ENCODE measurements around the gene NPSR1. TPM values are rescaled to one million over a fixed set of nuclear protein-coding genes. Genes with fewer than 3 reads are reported as not detected.

Gene NPSR1
- total and polyA plus RNA-seq, 8 donors = not detected

DNA sequence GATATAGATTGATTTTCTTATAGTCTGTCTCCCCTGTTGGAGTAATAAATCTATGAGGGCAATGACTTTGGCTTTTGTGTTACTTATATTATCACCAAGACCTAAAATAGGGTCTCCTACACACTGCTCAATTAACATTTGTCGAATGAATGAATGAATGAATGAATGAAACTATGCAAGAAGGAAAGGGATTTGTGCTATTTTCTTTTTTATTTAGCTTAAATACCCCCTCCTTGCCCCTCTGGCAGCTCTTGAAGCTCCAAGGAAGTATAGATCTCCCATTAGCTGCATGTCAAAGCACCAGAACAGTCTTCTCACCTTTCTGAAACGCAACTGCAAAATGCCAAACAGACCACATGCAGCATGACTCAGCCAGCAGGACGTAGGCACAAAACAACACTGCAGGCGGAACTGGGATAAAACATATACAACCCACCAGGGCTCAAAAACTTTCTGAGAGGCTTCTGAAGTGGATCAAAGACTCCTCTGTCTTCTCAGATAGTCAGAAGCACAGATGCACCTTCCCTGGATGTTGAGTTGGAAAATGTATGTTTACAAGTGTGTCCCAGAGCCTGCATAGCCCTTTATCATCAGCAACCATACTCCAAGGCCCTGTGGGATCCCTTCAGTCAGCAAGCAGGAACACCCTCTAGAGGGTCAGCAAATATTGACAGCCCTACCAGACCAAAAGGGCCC lies 187.8 kb downstream of the NPSR1 start:
- DNase-seq = no peak
- no peaks in the 10 kb centered on the region for H3K36me3 ChIP-seq
- 52 to 57% methylated on average over 4 of the region's 4 CpGs for WGBS, 2 donors
- H3K4me3 ChIP-seq = no peak overlapping the region
- ATAC-seq = no peak
- H3K27ac ChIP-seq = no peak overlapping the region
- TF ChIP-seq, protein P1, sequence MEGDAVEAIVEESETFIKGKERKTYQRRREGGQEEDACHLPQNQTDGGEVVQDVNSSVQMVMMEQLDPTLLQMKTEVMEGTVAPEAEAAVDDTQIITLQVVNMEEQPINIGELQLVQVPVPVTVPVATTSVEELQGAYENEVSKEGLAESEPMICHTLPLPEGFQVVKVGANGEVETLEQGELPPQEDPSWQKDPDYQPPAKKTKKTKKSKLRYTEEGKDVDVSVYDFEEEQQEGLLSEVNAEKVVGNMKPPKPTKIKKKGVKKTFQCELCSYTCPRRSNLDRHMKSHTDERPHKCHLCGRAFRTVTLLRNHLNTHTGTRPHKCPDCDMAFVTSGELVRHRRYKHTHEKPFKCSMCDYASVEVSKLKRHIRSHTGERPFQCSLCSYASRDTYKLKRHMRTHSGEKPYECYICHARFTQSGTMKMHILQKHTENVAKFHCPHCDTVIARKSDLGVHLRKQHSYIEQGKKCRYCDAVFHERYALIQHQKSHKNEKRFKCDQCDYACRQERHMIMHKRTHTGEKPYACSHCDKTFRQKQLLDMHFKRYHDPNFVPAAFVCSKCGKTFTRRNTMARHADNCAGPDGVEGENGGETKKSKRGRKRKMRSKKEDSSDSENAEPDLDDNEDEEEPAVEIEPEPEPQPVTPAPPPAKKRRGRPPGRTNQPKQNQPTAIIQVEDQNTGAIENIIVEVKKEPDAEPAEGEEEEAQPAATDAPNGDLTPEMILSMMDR (IDR thresholded peaks at IDR 0.05) = no peak
- H3K4me1 ChIP-seq = no peaks in the 10 kb centered on the region
- intact Hi-C loops (cut with DNase I) = loop anchor here in 1 of 3 donors (10.0 kb wide), 1 partner anchor 59 kb away; no protein-coding TSS in a partner anchor
- FAIRE-seq = no peak
- H3K9me3 ChIP-seq = no peaks in the 10 kb centered on the region
- H3K27me3 ChIP-seq = no peaks in the 10 kb centered on the region

DNA sequence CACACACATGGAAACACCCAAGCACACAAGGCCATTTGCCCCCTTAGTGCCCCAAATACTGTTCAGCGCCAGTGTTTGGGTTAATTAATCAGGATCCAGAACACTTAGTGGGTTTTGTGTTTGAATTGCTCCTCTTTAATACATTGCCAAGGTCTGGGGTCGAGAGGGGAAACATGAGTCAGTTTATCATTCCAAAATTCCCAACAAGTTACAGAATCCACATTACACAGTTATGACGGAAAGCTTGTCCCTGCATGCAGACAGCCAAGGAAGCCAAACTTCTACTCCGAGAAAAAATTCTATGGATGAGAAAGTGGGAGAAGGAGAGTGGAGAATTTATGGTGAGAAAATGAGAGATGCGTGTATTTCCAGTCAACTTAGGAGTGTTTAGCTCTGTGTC lies 189.0 kb downstream of the NPSR1 start:
- intact Hi-C loops (cut with DNase I) = loop anchor here in 1 of 3 donors (10.0 kb wide), 1 partner anchor 58 kb away; no protein-coding TSS in a partner anchor
- no peak overlapping the region for H3K4me3 ChIP-seq
- no peaks in the 10 kb centered on the region for H3K27me3 ChIP-seq
- no peaks in the 10 kb centered on the region for H3K36me3 ChIP-seq
- no peaks in the 10 kb centered on the region for H3K4me1 ChIP-seq
- TF ChIP-seq, protein P1 (IDR thresholded peaks at IDR 0.05) = no peak
- ATAC-seq (no peak), DNase-seq (no peak), FAIRE-seq (no peak)
- no peaks in the 10 kb centered on the region for H3K9me3 ChIP-seq
- no peak overlapping the region for H3K27ac ChIP-seq
- 67 to 70% methylated on average over 5 of the region's 5 CpGs for WGBS, 2 donors

DNA sequence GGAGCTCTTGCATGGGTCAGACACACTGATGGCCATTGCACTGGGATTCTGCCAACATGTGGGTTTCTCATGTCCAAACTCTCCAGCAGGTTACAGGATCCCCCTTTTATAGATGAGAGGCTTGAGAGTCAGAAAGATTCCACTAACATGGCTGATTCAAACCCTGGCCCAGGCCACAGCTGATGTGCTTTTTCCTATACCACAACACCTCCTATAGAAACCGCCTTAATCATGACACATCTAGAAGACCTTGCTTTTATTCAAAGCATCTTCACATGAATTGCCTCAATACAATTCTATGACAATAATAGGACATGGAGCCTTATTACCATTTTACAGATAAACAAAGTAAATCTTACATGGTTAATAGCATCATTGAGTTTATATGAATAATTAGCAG lies 190.7 kb downstream of the NPSR1 start:
- Histone ChIP-seq H3K4me1 (no peaks in the 10 kb centered on the region), H3K36me3 (no peaks in the 10 kb centered on the region), H3K9me3 (no peaks in the 10 kb centered on the region), H3K27ac (no peak overlapping the region), H3K4me3 (no peak overlapping the region), H3K27me3 (no peaks in the 10 kb centered on the region)
- WGBS, 2 donors = 90 to 92% methylated on average over 1 of the region's 1 CpG
- ATAC-seq (no peak), DNase-seq (no peak), FAIRE-seq (no peak)
- intact Hi-C loops (cut with DNase I) = loop anchor here in 1 of 3 donors (10.0 kb wide), 1 partner anchor 56 kb away; no protein-coding TSS in a partner anchor
- TF ChIP-seq, protein P1 (IDR thresholded peaks at IDR 0.05) = no peak

DNA sequence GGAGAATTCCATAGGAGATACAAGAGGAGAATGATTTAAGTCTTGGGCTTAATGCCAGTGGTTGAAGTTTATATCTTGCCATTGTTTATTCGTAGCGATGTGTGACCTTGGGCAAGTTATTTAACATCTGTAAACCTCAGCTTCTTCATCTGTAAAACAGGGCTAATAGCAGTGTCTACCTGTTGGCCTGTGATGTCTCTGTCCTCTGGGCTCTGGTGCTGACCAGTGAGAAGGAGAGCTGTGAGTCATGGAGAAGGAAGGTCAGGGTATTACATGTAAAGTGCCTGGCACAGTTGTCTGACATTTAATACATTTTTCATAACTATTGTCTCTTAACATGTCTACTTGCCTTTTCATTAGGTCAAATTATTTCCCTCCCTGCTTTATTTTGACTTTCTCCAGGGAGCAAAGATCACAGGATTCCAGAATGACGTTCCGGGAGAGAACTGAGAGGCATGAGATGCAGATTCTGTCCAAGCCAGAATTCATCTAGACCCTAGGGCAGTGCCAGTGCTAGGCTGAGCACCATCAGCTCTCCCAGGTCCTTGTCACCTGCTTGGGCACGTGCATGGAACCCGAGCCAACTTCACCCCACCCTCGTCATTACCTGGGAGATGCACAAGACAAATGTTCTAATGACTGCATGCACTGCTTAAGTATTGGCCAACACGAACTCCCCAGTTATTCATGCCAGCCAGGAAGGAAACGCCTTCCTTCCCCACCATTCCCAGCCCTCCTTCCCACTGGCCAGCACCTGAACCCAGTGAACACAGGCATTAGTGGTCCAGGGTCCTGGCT lies 191.3 kb downstream of the NPSR1 start:
- intact Hi-C loops (cut with DNase I) = loop anchor here in 1 of 3 donors (10.0 kb wide), 1 partner anchor 55 kb away; no protein-coding TSS in a partner anchor
- TF ChIP-seq, protein P1 (IDR thresholded peaks at IDR 0.05) = no peak
- ATAC-seq = no peak
- Histone ChIP-seq H3K27ac (no peak overlapping the region), H3K36me3 (no peaks in the 10 kb centered on the region), H3K27me3 (no peaks in the 10 kb centered on the region), H3K4me1 (no peaks in the 10 kb centered on the region), H3K4me3 (no peak overlapping the region), H3K9me3 (no peaks in the 10 kb centered on the region)
- no peak for FAIRE-seq
- no peak for DNase-seq
- 52 to 60% methylated on average over 9 of the region's 9 CpGs for WGBS, 2 donors
